K562 (cell line): ENCODE measurements around the gene RNASE2. TPM values are rescaled to one million over a fixed set of nuclear protein-coding genes. Genes with fewer than 3 reads are reported as not detected.
A peak's percentile ranks its signal among the peaks of the same experiment; 100 is the strongest.

ENCODE experiments used
- ARHGAP35 ChIP-seq: fragments of 450-650 bp; IDR thresholded peaks from 2 replicates; pipeline ENCODE4 v1.6.1; 2018; ENCODE audit not compliant: partially characterized antibody
- CBX3 ChIP-seq, 2 experiments: IDR thresholded peaks; 1 replicate in 1 of 2; 2 replicates in 1 of 2; pipeline ENCODE4 v1.6.1; 2012; ENCODE audit warnings: inconsistent platforms in 2 of 2, low read length in 2 of 2, borderline replicate concordance in 1 of 2, control low read depth in 1 of 2
- MBD2 ChIP-seq: sonication (generic); IDR thresholded peaks from 2 replicates; pipeline ENCODE4 v1.6.1; 2016; ENCODE audit warnings: low read depth, borderline replicate concordance
- POLR2AphosphoS5 ChIP-seq: IDR thresholded peaks from 2 replicates; pipeline ENCODE4 v1.6.1; 2011; ENCODE audit warnings: mild to moderate bottlenecking, low read depth, low read length, moderate library complexity; ENCODE audit not compliant: control insufficient read depth, insufficient read depth
- ZBTB11 ChIP-seq, 3 experiments: fragments of 200-800 bp in 1 of 3; fragments of 250-450 bp in 1 of 3; fragments of 450-650 bp in 1 of 3; sonication (Bioruptor Pico) in 1 of 3; sonication (Bioruptor generic) in 1 of 3; formaldehyde crosslinking in 1 of 3; IDR thresholded peaks; 2 replicates each; pipeline versions ENCODE4 v1.6.1 to v1.8.0; 2016 to 2022; ENCODE audit warnings: mild to moderate bottlenecking in 2 of 3, missing genetic modification characterization in 2 of 3, missing compliant biosample characterization in 1 of 3, moderate library complexity in 1 of 3
- ZC3H8 ChIP-seq: fragments of 450-650 bp; IDR thresholded peaks from 2 replicates; pipeline ENCODE4 v1.6.1; 2017
- polyA plus RNA-seq, 8 experiments: library from polyadenylated mRNA; depleted of rRNA in 4 of 8; stranded (reverse) in 5 of 8; unstranded in 3 of 8; fragments of >200 nt; fragmentation: Nextera tagmentation in 2 of 8; fragmentation: Illumina TruSeq in 1 of 8; extraction: Ambion mirVana in 2 of 8; extraction: Trizol in 1 of 8; gene quantifications; 2 replicates each; pipeline versions ENCODE4 v1.2.1 to v1.2.3, GENCODE V29; 2011 to 2014; ENCODE audit warnings: inconsistent platforms in 1 of 8, missing spikeins in 1 of 8
- total RNA-seq, 7 experiments: library from RNA; depleted of rRNA in 6 of 7; stranded (reverse); fragments of >200 nt in 6 of 7; fragmentation: Illumina TruSeq in 2 of 7; extraction: Trizol in 2 of 7; gene quantifications; 2 replicates each; pipeline versions ENCODE4 v1.2.1 to v1.2.3, GENCODE V29; 2011 to 2021; ENCODE audit warnings: low replicate concordance in 1 of 7
- TF ChIP-seq, protein P1 (sequence below): sonication (generic); formaldehyde crosslinking; IDR thresholded peaks from 2 replicates; pipeline ENCODE4 v1.8.0; 2022; ENCODE audit warnings: mild to moderate bottlenecking, missing genetic modification reagents
- TF ChIP-seq, protein P2 (sequence below): fragments of 250-450 bp; sonication (Bioruptor Pico); IDR thresholded peaks from 2 replicates; pipeline ENCODE4 v1.4.0; 2020; ENCODE audit warnings: mild to moderate bottlenecking, moderate library complexity
- TF ChIP-seq, protein P3 (sequence below): fragments of 450-650 bp; formaldehyde crosslinking; conservative IDR thresholded peaks from 2 replicates; pipeline ENCODE4 v1.4.0; 2022; ENCODE audit warnings: mild to moderate bottlenecking, missing genetic modification characterization
- TF ChIP-seq, protein P4 (sequence below): fragments of 250-450 bp; sonication (Bioruptor Pico); IDR thresholded peaks from 2 replicates; pipeline ENCODE4 v1.4.0; 2020; ENCODE audit warnings: mild to moderate bottlenecking, moderate library complexity

The RNASE2 gene
- total and polyA plus RNA-seq, 9 of the 15 experiments (the other 6 are each of a cell fraction or from before 2014, with no cell fraction given), result not detected

DNA sequence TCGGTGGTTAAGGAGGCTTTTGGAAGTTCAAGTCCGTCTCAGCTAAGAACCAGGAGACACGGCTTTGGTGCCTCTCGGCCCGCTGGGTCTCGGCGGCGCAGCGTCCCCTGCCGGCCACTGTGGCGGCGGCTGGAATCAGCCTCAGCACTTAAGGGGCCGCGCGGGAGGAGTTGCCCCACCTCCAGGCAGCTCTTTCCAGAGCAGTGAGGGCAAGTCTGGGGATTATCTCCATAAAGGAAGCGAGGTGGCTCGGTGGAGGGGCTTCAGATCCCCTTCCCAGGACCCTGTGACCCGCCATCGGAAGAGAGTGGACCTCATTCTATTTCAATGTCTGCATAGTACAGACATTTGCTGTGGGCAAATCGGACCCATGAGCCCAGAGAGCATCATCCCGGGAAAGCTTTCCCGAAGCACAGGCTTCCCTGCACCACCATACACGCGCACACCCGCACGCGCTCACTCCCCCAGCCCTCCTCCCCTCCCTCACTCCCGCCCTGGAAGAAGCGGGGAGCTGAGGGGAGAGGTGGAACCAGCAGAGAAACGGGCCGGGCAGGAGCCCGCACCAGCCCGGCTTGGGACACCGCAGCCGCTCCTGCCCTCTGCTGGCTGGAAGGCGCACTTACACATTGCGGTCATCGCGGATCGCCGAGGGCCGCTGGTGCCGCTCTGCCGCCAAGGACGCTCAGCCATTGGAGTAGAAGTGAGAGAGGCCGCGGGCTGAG lies 15.9 kb downstream of the RNASE2 start (continued):
- TF ChIP-seq, protein P1, sequence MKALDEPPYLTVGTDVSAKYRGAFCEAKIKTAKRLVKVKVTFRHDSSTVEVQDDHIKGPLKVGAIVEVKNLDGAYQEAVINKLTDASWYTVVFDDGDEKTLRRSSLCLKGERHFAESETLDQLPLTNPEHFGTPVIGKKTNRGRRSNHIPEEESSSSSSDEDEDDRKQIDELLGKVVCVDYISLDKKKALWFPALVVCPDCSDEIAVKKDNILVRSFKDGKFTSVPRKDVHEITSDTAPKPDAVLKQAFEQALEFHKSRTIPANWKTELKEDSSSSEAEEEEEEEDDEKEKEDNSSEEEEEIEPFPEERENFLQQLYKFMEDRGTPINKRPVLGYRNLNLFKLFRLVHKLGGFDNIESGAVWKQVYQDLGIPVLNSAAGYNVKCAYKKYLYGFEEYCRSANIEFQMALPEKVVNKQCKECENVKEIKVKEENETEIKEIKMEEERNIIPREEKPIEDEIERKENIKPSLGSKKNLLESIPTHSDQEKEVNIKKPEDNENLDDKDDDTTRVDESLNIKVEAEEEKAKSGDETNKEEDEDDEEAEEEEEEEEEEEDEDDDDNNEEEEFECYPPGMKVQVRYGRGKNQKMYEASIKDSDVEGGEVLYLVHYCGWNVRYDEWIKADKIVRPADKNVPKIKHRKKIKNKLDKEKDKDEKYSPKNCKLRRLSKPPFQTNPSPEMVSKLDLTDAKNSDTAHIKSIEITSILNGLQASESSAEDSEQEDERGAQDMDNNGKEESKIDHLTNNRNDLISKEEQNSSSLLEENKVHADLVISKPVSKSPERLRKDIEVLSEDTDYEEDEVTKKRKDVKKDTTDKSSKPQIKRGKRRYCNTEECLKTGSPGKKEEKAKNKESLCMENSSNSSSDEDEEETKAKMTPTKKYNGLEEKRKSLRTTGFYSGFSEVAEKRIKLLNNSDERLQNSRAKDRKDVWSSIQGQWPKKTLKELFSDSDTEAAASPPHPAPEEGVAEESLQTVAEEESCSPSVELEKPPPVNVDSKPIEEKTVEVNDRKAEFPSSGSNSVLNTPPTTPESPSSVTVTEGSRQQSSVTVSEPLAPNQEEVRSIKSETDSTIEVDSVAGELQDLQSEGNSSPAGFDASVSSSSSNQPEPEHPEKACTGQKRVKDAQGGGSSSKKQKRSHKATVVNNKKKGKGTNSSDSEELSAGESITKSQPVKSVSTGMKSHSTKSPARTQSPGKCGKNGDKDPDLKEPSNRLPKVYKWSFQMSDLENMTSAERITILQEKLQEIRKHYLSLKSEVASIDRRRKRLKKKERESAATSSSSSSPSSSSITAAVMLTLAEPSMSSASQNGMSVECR, result no peak
- TF ChIP-seq ZC3H8 (no peak), CBX3 (IDR thresholded peaks at IDR 0.05; ENCODE audit: borderline replicate concordance in 1 of 2, low read length in 2 of 2) (no peak), ZBTB11 (CRISPR knock-in tag; IDR thresholded peaks at IDR 0.05) (peak in 1 of 3 experiments; percentile 73; a peak in 2 of 6 replicates), POLR2AphosphoS5 (no peak), MBD2 (no peak), ARHGAP35 (no peak)
- TF ChIP-seq, protein P2, sequence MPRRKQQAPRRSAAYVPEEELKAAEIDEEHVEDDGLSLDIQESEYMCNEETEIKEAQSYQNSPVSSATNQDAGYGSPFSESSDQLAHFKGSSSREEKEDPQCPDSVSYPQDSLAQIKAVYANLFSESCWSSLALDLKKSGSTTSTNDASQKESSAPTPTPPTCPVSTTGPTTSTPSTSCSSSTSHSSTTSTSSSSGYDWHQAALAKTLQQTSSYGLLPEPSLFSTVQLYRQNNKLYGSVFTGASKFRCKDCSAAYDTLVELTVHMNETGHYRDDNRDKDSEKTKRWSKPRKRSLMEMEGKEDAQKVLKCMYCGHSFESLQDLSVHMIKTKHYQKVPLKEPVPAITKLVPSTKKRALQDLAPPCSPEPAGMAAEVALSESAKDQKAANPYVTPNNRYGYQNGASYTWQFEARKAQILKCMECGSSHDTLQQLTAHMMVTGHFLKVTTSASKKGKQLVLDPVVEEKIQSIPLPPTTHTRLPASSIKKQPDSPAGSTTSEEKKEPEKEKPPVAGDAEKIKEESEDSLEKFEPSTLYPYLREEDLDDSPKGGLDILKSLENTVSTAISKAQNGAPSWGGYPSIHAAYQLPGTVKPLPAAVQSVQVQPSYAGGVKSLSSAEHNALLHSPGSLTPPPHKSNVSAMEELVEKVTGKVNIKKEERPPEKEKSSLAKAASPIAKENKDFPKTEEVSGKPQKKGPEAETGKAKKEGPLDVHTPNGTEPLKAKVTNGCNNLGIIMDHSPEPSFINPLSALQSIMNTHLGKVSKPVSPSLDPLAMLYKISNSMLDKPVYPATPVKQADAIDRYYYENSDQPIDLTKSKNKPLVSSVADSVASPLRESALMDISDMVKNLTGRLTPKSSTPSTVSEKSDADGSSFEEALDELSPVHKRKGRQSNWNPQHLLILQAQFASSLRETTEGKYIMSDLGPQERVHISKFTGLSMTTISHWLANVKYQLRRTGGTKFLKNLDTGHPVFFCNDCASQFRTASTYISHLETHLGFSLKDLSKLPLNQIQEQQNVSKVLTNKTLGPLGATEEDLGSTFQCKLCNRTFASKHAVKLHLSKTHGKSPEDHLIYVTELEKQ (CRISPR knock-in tag), result no peak
- TF ChIP-seq, protein P3, sequence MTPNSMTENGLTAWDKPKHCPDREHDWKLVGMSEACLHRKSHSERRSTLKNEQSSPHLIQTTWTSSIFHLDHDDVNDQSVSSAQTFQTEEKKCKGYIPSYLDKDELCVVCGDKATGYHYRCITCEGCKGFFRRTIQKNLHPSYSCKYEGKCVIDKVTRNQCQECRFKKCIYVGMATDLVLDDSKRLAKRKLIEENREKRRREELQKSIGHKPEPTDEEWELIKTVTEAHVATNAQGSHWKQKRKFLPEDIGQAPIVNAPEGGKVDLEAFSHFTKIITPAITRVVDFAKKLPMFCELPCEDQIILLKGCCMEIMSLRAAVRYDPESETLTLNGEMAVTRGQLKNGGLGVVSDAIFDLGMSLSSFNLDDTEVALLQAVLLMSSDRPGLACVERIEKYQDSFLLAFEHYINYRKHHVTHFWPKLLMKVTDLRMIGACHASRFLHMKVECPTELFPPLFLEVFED (CRISPR knock-in tag), result no peak
- TF ChIP-seq, protein P4, sequence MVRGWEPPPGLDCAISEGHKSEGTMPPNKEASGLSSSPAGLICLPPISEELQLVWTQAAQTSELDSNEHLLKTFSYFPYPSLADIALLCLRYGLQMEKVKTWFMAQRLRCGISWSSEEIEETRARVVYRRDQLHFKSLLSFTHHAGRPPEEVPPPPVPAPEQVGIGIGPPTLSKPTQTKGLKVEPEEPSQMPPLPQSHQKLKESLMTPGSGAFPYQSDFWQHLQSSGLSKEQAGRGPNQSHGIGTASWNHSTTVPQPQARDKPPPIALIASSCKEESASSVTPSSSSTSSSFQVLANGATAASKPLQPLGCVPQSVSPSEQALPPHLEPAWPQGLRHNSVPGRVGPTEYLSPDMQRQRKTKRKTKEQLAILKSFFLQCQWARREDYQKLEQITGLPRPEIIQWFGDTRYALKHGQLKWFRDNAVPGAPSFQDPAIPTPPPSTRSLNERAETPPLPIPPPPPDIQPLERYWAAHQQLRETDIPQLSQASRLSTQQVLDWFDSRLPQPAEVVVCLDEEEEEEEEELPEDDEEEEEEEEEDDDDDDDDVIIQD (CRISPR knock-in tag), result no peak
